Measurements from ENCODE around the gene CD47.

Gene CD47

DNA sequence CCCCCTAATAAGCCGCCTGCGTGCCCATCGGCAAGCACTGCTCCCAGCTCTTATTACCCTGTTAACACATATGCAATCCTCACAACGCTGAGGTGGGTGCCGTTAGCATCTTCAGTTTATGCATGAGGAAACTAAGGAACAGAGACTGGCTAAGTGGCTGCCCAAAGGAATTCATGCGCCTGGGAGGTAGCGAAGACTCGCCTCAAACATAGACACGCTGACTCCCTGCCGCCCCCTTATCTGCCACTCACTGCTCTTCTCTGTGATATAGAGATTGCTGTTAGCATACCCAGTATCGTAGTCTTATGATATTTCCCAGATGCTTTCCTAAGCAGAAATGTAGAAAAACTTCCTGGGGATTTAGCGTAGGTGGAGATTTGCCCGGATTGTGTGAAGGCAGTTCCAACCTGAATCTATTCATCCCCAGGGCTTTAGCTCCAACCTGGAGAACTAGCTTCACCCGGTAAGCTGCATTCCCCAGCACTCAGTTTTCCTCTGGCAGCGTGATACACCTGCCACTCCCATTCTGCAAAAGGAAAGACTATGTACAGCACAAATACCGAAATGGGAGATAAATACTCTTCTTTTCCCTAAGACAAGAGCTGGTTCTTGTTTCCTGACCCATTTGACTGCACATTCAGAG, 23.7 kb upstream of the CD47 start:
- no peak for DNase-seq

DNA sequence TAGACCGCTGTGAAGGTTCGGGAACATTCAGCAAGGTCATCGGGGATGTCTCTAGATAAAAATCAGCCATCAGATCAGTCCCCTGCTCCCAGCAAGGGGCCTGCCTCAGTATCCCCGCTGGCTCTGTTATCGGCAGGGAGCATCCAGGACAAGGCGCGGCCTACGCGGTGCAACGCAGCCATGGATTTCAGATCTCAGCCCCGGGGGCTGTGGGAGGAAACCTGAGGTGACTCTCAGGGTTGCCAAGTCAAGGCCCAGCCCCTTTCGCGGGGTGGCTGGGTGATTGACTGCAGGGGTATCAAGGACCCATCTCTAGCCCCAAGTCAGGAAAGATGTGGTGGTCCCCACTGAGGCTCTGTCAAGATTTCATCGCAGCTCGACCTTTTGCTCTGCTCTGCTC, 23.1 kb upstream of the CD47 start:
- no peak for DNase-seq

DNA sequence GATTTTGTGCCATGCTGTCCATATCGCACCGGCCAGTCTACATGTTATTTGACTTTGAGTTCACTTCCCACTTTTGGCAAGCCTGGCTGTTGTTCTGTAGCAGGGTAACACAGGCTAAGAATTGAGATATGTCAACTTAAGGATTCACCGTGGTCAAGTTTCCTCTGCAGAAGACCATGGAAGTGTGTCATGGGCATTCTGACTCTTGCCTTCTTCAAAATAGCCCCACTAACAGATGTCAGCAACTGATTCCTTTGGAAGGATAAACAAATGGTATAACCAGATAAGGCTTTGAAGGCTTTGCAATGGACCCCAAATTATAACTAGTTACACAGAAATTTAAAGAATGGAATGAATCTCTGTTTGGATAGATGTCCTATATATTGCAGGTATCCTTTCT, 20.1 kb upstream of the CD47 start:
- no peak for DNase-seq

DNA sequence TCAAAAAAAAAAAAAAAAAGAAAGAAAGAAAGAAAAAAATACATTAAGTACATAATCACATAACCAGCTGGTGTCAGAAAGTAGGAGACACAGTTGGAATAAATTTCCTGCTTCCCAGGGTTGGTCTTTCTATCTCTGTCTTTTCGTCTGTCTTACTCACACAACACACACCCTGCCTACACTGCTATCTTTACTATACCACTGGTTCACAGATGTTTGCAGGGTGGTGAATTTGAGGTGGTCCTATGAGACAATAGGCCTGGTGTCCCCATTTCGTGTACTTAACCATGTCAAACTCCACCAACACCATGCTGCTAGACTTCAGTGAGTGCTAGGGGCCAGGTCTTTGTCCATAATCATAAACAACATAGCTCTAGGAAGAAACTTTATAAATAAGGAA, 17.6 kb upstream of the CD47 start:
- DNase-seq: no peak

DNA sequence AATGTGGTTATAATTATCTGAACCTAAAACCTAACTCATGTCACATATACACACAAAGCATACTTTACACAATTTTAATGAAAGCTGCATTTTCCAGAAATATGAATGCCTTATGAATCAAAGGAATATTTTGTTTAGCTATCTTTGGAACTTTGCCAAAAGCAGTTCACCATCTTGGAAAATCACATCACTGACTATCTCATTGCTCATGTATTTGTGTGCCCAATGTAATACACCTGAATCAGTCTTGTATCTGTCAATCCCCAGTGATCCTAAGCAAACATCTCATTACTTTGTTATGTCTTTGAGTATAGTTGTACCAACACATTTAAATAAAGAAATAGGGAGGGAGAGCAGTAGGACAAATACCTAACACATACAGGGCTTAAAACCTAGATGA, 15.6 kb upstream of the CD47 start:
- no peak for DNase-seq

DNA sequence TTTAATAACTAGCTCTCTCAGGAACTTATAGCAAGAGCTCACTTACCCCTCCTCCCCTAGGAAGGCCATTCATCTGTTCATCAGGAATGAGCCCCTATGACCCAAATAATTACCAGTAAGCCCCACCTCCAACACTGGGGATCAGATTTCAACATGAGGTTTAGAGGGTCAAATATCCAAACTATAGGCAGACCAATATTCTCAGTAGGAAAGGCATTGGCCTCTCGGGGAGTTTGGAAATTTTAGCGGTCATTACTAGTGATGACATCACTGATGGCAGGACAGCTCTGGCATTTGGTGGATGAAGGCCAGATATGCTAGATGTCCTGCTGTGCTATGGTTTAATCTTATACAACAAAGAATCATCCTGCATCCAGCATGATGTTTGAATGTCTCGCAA, 15.2 kb upstream of the CD47 start:
- no peak for DNase-seq

DNA sequence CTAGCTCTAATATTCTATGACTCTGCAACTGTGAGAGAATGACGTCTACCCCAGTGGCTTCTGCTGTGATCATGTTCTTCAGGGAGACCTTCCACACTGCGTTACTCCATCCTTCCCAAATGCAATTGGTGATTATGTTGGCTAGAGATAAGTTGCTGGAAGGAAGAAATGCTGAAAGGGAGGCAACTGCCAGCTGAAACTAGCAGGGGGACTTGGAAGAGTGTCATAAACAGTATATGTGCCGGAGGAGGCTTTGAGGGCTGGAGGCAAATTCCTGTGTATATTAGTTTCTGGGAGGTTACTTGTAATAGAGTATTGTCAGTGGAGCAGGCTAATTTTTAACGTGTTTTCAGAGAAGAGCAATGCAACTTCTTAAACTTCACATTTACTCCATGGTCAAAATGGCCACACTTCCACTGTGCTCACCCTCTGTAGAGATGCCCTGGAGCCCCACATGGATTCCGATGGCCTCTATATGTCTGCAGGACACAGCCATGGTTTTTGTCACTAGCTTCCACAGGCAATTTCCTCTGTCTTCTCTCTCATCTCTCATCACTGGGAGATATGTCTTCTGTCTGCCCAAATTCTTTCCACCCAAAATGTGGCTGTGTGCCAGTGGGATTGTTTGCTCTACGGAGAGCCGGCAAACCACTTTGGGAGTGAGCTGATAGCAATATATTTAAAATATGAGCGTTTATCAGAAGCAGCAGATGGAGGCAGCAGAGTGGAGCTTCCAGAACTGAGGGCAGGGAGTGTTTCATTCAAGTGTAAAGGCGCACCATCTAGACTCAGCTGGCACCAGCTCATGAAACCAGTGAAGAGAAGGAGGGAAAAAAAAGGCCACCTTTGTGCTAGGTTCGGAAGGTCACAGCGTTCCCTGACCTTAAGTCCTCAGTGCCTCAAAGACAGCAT, 13.3 kb upstream of the CD47 start:
- DNase-seq: no peak

DNA sequence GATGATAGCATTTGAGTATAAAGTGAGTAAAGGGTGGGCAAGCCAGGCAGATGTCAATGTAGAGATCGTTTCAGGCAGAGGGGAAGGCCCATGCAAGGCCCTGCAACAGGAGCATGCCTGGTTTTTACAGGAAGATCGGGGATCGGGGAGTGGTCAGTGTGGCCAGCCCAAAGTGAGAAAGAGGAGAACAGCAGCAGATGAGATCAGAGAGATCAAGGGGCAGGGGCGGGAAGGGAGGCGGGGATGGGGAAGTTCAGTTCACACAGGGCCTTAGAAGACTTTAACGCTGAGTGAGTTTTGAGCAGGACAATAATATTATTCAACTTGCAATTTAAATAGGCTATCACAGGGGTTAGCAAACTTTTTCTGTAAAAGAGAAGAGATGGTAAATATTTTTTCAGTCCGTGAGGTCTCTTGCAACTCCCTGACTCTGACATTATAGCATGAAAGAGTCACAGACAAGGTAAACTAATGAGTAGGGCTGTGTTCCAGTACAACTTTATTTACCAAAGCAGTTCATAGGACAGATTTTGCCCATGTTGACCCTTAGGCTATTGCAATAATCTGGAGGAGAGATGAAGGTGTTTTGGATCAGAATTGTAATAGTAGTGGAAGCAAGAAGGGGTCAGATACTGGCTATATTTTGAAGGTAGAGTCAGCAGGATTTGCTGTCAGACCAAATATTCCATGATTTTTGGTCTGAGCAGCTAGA, 12.4 kb upstream of the CD47 start:
- DNase-seq: no peak

DNA sequence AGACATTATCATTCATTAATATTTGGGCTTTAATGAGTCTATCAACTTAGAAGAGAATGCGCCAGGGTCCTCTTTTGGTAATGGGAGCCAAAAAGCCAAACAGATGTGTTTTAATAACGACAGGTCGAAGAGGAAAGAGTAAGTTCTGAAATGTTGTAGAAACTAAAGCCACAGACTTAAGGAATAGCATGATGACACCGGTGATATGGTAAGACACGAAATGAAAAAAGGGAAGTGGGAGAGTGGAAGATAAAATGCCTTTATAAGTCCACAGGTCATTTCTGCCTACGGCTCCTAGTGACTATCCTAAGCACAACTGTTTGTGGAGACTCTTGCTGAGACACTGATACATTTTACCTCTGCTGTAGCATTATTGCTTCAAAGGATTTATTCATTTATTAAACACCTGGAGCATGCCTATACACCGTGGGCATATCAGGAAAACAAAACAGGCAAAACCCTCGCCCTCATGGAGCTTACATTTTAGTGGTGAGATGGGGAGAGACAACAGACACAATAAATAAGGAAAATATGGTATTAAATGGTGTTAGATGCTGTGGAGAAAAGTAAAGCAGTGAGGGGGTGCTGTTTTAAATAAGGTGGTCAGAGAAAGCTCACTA, 11.7 kb upstream of the CD47 start:
- DNase-seq: no peak

DNA sequence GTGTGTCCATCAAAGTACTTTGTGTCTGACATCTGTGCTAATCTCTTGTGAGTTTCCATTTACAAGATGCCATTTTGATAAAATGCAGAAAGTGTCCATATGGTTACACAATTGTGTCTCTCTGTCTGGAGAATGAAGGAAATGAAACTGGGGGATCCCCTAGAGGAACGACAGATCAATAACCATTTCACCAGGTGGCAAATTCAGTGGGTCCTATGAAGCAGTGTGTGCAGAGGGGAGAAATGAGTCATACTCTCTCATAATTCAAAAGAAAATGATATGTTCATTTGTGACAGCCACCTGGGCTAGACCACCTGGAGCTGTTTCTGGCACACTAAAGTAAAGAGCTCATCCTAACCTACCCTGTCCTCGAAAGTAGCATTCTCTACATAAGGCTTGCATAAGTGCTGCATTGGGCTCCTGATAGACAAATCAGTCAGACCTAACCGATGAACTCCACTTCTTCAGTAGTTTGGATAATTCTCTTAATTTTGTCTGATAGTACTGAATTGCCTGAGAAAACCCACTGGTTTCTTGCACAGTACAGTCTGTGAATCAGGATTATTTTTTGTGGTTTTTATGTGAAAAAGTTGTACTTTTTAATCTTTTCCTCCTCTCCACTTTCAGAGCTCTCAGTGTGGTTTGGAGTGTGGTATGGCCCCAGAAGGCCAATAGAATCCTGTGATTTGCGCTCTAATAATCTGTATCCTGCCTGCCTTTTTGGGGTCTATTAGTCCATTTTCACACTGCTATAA, 10.3 kb upstream of the CD47 start:
- no peak for DNase-seq

DNA sequence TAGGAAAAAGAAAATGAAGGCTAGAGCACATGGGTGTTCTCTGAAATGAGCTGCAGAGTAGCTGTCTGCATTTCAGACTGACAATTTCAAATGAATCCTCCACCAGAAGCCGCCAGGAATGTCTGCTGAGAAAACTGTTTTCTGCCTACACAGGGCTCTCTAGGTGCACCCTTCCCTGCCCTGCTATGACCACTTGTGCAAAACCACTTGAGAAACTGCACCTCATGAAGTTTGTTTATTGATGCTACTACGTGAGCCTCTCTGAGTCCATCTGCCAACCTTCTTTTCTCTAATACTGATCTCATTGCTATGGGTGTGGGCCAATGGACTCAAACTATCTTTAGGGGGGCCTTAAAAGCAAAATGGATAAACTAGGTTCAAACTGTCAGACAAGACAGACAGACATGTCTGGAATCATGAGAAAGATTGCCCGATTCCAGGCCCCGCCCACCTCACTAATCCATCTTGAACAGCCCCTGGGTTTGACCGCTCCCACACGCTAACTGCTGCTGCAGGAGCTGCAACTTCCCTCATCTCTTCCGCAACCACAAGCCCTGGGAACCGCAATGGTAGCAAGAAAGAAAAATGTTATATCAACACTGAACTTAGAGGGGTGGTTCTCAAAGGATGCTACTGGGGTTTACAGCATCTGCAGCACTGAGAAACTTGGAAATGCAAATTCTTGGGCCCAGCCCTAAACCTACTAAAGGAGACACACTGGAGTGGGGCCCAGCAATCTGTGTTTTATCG, 9.0 kb upstream of the CD47 start:
- no peak for DNase-seq

DNA sequence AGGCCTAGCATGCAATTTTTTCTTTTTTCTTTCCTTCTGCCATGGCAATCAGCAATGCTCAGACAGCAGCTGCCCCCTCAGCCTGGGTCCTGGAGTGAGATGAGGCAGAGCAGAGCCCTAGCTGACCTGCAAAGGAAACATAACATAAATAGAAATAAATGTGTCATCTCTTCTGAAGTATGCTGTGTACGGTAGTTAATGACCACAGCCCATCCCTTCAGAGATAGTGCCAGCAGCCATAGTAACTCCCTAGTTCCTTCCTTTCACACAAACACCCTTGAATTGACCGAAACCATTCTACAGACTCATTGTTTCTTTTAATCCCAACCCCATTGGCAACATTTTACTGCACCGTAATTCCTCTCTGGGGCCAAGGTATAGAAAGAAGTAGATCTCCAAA, 8.4 kb upstream of the CD47 start:
- no peak for DNase-seq

DNA sequence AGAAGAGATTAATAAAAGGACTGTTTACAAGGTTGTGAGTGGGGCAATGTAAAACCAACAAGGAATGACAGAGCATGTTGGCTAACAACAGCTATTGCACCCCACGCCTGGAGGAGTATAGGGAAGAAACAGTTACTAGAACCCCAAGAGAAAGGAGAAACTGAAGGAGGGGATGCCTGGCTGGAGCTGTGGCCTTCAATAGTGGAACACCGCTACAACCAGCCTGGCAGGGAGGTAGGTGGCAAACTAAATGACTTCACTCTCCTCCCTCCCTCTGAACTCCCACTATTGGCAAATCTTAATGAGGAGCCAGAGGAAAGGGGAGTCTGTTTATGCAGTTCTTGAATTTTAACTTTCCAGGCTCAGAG, 7.2 kb upstream of the CD47 start:
- no peak for DNase-seq

DNA sequence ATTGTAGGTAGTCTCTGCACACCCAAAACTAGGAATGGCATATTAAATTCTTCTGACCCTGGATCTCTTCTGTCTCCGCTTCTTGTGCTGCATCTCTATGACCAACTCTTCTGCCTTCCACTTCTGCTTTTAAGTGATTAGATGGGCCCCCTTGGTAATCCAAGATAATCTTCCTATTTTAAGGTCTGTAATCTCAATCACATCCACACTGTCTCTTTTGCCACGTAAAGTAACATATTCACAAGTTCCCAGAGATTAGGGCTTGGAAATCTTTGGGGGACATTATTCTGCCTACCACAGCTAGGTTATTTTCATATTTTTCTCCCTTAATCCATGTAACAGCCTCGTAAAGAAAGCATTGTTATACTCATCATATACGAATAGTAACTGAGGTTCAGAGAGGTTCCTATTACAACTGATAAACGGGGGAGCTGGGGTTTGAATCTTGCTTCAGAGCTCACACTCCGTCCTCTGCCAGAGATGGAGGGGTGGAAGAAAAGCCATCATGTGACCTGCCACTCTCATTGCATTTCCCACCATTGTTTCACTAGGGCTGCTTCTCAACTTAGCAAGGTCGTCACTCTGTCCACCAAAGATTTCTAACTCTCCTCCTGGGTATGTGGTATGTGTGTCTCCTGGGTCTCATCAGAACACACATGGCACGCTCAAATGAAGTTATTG, 6.6 kb upstream of the CD47 start:
- no peak for DNase-seq

DNA sequence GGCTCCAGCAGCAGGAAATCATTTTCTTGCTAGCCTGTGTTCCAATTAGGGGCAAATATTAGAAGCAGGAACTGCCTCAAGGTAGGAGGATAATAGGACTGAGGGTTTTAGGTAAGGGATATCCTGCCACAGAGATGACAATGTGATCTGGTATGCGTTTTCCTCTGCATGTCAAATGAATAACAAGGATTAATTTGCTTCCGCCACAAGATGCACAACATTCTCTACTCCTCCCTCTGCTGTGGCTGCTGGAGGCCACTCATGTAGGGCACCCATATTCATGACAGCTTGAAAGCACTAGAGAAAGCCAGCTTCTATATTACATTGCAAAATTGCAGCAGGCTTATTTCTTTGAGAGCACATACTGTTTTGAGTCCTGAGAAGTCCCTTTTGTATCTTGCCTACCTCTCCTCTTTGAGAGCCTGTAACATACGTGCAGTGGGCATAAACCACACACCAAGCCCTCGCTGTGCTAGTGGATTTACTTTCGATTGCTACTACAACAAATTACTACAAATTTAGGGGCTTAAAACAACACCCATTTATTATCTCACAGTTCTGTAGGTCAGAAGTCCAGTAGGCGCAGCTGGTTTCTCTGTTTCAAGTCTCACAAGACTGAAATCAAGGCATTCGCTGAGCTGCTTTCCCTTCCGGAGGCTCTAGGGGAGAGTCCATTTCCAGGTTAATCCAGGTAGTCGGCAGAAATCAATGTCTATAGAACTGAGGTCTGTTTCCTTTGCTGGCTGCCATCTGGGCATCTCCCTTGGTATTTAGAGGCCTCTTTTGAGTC, 5.9 kb upstream of the CD47 start:
- DNase-seq: no peak

DNA sequence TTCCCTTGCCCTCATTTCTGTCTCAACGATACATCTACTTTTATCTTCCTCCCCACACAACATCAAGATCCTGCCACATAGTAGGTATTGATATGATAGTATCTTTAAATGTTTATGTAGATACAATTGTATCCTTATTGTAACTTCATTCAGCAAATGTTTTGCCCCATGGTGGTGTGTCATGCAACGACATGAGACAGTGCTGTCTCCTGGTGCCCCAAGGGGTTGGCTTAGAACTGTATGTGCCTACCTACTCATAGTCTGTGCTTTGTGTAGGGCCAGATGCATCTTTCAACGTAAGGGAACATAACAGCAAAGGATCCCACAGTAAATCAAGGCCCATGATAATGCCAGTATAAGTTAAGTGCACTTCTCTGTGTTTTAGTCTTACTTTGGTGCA, 2.8 kb upstream of the CD47 start:
- no peak for DNase-seq

DNA sequence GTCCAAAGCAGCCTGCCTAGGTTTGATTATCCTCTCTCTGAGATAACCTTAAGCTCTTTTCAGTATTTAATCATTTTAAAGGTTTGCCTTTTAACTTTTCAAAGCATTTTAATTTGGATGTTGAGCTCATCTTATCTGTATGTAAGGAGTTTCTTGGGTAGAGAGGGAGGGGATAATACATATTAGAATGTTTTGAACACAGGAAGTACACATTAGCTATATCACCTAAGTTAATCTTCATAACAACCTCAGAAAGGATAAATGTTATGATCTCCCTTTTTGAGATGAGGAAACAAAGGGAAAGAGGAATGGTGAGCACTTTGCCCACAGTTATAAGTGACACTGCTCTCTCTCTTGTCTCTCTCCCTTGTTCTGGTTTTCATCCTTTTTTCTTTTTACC, 2.2 kb upstream of the CD47 start:
- DNase-seq: no peak

DNA sequence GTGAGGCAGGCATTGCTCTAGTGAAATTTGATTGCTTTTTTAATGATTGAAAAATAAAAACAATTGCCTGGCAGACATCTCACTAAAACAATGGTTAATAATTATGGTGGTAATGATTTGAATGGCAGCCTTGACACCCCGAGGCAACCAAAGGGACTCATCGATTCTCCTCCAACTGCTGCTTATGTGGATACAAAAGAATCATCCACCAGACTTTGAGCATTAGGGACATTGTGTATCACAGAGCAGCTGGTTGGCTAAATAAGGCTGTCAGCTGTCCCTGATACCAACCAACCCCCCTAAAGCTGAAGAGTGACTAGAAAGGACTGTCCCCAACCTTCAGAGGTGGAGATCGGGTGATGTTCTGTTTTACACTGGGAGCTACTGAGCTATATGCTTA, 1.7 kb upstream of the CD47 start:
- no peak for DNase-seq

DNA sequence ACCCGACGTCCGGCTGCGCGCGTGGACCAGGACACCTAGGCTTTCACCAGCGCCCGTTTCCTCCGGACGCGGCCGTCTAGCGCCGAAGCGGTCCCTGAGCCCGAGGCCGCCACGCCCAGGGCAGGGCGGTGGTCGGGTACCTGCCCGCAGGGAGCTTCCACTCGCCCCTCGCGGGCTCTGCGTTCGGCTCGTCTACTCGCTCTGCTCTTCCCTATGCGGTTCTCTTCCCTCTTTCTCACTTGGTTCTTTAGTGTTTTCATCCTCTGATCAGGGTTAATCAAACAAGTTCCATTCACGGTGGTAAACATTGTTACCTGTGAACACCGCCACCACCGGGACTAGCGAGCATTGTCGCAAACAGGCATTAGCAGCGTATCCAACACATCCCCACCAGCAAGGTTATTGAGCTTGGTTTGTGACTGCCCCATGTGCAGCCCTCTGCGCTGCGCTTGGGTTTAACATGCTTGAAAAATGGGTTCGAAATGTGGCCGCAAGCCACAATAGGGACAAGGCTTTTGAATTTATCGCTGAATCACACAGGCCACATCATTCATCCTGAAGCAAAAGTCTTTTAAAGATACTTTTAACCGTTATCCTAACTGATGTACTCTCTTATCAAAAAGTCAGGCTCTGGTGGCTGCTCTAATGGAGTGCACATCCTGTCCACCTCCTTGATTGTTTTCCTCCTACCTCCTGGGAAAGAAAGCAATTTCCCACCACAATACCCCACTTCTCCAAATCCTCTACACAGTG, 843 bp upstream of the CD47 start:
- no peak for DNase-seq

Measured in cerebellar nuclear complex (tissue), 1 donor.